Vagina (tissue), 2 donors: Measurements from ENCODE around the gene SULF2. TPM values are rescaled to one million over a fixed set of nuclear protein-coding genes. Genes with fewer than 3 reads are reported as not detected.

Experiments used
- DNase-seq, 2 donors: peaks; one replicate each; pipeline ENCODE4 v3.0.0-alpha.2; 2017; ENCODE audit errors: extremely low spot score in 2 of 2
- H3K27ac ChIP-seq: fragments of 200-600 bp; sonication (generic); one replicate; pipeline ENCODE4 v1.5.1; 2019
- H3K27me3 ChIP-seq: fragments of 200-600 bp; sonication (generic); one replicate; pipeline ENCODE4 v1.5.1; 2019
- H3K36me3 ChIP-seq, 2 donors: fragments of 200-600 bp; sonication (generic); one replicate each; pipeline ENCODE4 v1.5.1; 2017 to 2019
- H3K4me1 ChIP-seq: fragments of 200-600 bp; sonication (generic); one replicate; pipeline ENCODE4 v1.5.1; 2019
- H3K4me3 ChIP-seq, 2 donors: fragments of 200-600 bp; sonication (generic); 1 replicate in 1 of 2; 2 replicates in 1 of 2; pipeline ENCODE4 v1.5.1; 2016 to 2019
- H3K9me3 ChIP-seq: fragments of 200-600 bp; sonication (generic); one replicate; pipeline ENCODE4 v1.5.1; 2019
- POLR2A ChIP-seq, 2 donors: fragments of 450-650 bp; IDR thresholded peaks; one replicate each; pipeline ENCODE4 v1.6.1; 2017; ENCODE audit warnings: antibody characterized with exemption in 2 of 2, mild to moderate bottlenecking in 2 of 2, moderate library complexity in 2 of 2
- POLR2AphosphoS5 ChIP-seq, 2 donors: sonication (generic); formaldehyde crosslinking; IDR thresholded peaks; one replicate each; pipeline ENCODE4 v1.9.0; 2017; ENCODE audit warnings: antibody characterized with exemption in 2 of 2, mild to moderate bottlenecking in 2 of 2, low read depth in 1 of 2; ENCODE audit not compliant: insufficient read depth in 1 of 2
- intact Hi-C: fragments of 100-400 bp; cut with DNase I; formaldehyde crosslinking; loops from one replicate; pipeline ENCODE4 v1.15.1; 2023
- total RNA-seq: library from RNA; depleted of rRNA; stranded (reverse); fragments of >200 nt; gene quantifications from one replicate; pipeline ENCODE4 v1.2.3, GENCODE V29; 2016
- TF ChIP-seq, protein P1 (sequence below), 3 experiments: fragments of 450-650 bp in 2 of 3; fragments of 200-600 bp in 1 of 3; sonication (generic) in 1 of 3; IDR thresholded peaks; one replicate each; pipeline ENCODE4 v1.5.1; 2017 to 2019; ENCODE audit warnings: antibody characterized with exemption in 3 of 3, mild to moderate bottlenecking in 2 of 3, moderate library complexity in 2 of 3

The SULF2 gene
- total RNA-seq, 1 donor from 2014 or later = 157 TPM

DNA sequence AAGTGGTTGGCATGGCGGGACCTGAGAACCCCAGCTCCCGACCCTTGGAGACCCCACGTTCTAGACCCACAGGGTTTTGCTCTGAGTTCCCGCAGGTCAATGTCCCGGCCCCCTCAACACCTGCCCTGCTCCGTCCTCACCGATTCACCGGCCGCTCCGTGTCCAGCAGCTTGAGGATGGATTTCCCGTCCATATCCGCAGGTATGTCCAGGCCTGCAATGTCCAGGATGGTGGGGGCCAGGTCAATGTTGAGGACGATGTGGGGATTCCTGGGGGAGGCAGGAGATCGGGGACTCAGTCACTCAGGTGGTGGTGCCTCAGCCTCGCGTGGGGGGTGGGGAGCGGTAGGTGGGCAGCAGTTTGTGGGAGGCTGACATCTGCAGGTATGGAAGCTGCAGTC is 106.7 kb downstream of the SULF2 start:
- no peaks in the 10 kb centered on the region for H3K27me3 ChIP-seq
- intact Hi-C loops = no loop called here
- no peaks in the 10 kb centered on the region for H3K9me3 ChIP-seq
- H3K36me3 ChIP-seq = peaks cover 0 to 20% of the 10 kb centered on the region in 2 donors
- H3K4me1 ChIP-seq = peaks cover 20% of the 10 kb centered on the region
- H3K27ac ChIP-seq = no peak overlapping the region
- H3K4me3 ChIP-seq = no peak overlapping the region
- DNase-seq = no peak
- TF ChIP-seq POLR2A (IDR thresholded peaks at IDR 0.05) (no peak), POLR2AphosphoS5 (IDR thresholded peaks at IDR 0.05; ENCODE audit: insufficient read depth in 1 of 2, low read depth in 1 of 2) (no peak)

DNA sequence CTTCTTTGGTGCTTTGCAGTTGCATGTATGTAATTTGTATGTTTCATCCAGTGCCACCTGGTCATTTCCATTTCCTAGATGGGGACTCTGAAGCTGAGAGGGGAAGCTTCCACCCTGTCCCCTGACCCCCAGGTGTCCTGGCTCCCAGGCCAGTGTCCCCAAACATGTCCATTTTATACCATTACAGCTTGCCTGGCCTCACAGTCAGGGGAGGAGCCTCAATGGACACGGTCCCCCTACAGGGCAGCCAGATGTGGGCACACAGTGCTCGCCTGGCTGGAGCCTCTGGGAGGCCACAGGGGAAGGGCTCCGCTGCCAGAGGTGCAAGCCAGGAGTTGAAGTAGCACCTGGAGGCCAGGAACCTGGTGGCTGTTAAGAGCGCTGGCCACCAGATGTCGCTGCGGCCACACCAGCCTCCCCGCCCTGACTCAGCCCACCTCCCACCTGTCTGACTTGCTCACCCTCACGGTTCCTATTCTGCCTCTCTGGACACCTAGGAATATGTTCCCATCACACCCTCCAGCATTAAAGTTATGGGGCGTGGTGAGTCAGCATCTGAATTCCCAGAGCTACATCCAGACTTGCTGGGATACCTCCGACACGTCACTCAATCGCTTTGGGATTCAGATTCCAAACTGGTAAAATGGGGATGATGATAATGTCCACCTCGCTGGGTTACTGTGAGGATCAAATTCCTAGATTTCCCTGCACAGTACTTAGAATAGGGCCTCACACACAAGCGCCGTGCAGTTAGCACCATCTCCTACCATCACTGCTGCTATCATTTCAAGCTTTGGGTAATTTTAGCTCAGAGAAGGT is 107.4 kb downstream of the SULF2 start:
- peaks cover 0 to 27% of the 10 kb centered on the region in 2 donors for H3K36me3 ChIP-seq
- TF ChIP-seq POLR2A (IDR thresholded peaks at IDR 0.05) = no peak
- TF ChIP-seq, protein P1, sequence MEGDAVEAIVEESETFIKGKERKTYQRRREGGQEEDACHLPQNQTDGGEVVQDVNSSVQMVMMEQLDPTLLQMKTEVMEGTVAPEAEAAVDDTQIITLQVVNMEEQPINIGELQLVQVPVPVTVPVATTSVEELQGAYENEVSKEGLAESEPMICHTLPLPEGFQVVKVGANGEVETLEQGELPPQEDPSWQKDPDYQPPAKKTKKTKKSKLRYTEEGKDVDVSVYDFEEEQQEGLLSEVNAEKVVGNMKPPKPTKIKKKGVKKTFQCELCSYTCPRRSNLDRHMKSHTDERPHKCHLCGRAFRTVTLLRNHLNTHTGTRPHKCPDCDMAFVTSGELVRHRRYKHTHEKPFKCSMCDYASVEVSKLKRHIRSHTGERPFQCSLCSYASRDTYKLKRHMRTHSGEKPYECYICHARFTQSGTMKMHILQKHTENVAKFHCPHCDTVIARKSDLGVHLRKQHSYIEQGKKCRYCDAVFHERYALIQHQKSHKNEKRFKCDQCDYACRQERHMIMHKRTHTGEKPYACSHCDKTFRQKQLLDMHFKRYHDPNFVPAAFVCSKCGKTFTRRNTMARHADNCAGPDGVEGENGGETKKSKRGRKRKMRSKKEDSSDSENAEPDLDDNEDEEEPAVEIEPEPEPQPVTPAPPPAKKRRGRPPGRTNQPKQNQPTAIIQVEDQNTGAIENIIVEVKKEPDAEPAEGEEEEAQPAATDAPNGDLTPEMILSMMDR (IDR thresholded peaks at IDR 0.05) = peak; percentile 26 to 60 (median 52)
- intact Hi-C loops = no loop called here
- DNase-seq = no peak
- no peak overlapping the region for H3K4me3 ChIP-seq
- H3K9me3 ChIP-seq = no peaks in the 10 kb centered on the region
- no peaks in the 10 kb centered on the region for H3K27me3 ChIP-seq
- peaks cover 15% of the 10 kb centered on the region for H3K4me1 ChIP-seq
- H3K27ac ChIP-seq = no peak overlapping the region

DNA sequence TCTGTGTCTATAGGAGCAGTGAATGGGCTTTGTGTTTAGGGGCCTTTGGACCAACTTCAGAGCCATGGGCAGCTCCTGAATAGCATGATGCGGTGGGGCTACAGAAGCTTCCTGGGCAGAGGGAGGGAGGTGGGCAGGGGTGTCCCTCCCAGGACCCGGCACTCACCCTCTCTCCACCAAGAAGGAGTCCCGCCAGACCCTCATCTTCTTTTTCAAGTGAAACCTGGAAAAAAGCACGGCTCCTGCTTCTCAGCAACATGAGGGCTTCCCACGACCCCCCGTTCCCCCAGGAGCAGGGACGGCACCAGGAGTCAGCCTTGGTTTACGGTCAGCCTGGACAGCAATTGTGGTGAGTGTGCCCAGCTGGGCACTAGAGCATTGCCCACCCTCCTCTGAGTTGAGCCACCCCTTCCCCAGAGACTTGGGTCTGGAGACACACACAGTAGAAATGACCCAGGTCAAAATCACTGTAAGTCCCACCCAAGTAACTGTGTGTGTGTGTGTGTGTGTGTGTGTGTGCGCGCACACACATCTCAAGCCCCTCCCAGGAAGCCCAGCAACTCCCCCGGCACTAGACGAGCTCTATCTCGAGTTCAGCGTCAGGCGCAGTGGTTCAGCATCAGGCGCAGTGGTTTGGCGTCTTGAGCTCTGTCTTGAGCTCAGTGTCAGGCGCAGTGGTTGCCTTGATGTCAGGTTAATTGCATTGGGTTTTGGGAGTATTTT is 108.2 kb downstream of the SULF2 start:
- intact Hi-C loops = no loop called here
- no peak for DNase-seq
- no peak overlapping the region for H3K27ac ChIP-seq
- H3K27me3 ChIP-seq = no peaks in the 10 kb centered on the region
- H3K4me1 ChIP-seq = peaks cover 7% of the 10 kb centered on the region
- H3K4me3 ChIP-seq = no peak overlapping the region
- TF ChIP-seq, protein P1 (IDR thresholded peaks at IDR 0.05) = no peak
- TF ChIP-seq POLR2AphosphoS5 (IDR thresholded peaks at IDR 0.05; ENCODE audit: insufficient read depth in 1 of 2, low read depth in 1 of 2) (no peak), POLR2A (IDR thresholded peaks at IDR 0.05) (no peak)
- H3K9me3 ChIP-seq = no peaks in the 10 kb centered on the region
- H3K36me3 ChIP-seq = peaks cover 0 to 28% of the 10 kb centered on the region in 2 donors

DNA sequence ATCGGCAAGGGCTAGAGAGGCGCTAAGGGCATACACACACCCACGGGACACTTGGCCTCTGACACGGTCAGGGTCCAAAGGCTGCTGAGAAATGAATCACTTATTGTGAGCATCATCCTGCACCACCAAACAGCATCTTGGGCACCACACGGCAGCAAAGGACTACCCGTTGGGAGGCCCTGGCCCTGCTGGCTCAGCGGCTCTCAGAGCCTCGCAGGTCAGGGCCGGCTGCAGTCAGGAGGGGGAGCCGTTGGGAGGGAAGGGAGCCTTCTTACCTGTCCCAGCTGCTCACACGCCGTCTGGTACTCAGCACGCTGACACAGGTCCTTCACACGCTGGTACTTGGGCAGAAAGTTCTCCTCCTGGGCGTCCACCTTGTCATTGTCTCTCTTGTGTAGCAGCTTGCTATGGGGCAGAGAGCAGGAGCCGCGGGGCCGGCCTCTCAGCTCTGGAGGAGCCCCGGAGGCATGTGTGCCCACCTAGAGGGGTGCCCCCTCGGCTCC is 109.0 kb downstream of the SULF2 start:
- Histone ChIP-seq H3K4me1 (no peaks in the 10 kb centered on the region), H3K27ac (no peak overlapping the region), H3K4me3 (no peak overlapping the region), H3K9me3 (no peaks in the 10 kb centered on the region), H3K36me3 (peaks cover 0 to 28% of the 10 kb centered on the region in 2 donors), H3K27me3 (no peaks in the 10 kb centered on the region)
- no peak for DNase-seq
- TF ChIP-seq, protein P1 (IDR thresholded peaks at IDR 0.05) = no peak
- TF ChIP-seq POLR2AphosphoS5 (IDR thresholded peaks at IDR 0.05; ENCODE audit: insufficient read depth in 1 of 2, low read depth in 1 of 2) = no peak
- no peak for TF ChIP-seq POLR2A (IDR thresholded peaks at IDR 0.05)
- intact Hi-C loops = no loop called here

DNA sequence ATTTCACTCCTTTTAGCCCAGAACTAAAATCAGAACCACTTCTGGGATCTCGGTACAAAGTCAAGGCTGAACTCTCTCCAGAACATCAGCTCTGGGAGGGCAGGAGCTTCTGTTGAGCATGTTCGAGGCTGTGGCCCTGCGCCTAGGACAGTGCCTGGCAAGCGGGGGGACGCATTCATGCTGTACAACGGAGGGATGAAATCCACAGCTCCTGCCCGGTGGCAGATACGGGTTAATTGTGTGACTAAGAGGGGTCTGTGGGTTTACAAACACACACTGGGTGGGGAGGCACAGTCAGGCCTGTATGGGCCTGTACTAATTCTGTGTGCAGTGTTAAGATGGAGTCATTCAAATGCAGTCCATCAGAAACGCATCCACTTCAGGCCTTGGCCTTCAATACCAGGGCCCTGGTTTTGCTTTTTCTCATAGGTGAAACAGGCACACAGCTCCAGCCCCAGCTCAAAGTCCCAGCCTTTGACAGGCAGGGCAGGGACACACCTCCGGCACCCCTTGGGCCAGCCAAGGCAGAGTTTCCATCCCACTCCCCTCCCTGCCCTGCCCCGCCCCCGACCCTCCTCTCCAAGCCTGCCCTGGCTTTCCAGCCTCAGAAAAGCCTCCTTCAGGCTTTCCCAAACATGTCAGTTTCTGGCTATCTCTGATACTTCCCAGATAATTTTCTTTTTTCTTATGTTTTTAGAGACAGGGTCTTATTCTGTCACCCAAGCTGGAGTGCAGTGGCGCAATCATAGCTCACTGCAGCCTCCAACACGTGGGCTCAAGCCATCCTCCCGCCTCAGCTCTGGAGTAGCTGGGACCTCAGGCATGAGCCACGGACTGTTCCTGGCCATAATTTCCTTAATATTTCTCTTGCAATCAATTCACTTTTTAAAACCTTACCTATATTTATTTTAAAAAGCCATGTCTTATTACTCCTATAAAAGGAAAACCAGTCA is 109.8 kb downstream of the SULF2 start:
- no peaks in the 10 kb centered on the region for H3K9me3 ChIP-seq
- H3K27me3 ChIP-seq = no peaks in the 10 kb centered on the region
- no peaks in the 10 kb centered on the region for H3K4me1 ChIP-seq
- TF ChIP-seq POLR2A (IDR thresholded peaks at IDR 0.05) (no peak), POLR2AphosphoS5 (IDR thresholded peaks at IDR 0.05; ENCODE audit: insufficient read depth in 1 of 2, low read depth in 1 of 2) (no peak)
- TF ChIP-seq, protein P1 (IDR thresholded peaks at IDR 0.05) = no peak
- DNase-seq = no peak
- intact Hi-C loops = no loop called here
- H3K36me3 ChIP-seq = peaks cover 0 to 28% of the 10 kb centered on the region in 2 donors
- no peak overlapping the region for H3K4me3 ChIP-seq
- H3K27ac ChIP-seq = no peak overlapping the region
